GM19238 (cell line): Measurements from ENCODE around the gene PSMB5.
"Not testable (repeated sequence)": the region's sequence is repeated elsewhere in the genome, so short reads cannot be mapped to it uniquely, and the experiment has no call there.

Experiments
- DNase-seq: peaks from one replicate; pipeline ENCODE4 v3.0.0; 2011; ENCODE audit warnings: low spot score; ENCODE audit not compliant: insufficient read length

Gene PSMB5

GRCh38 chr14:23015618-23016017 is 19.1 kb downstream of the PSMB5 start:
- DNase-seq, result no peak

GRCh38 chr14:23013749-23014054 is 21.0 kb downstream of the PSMB5 start:
- not testable (repeated sequence) for DNase-seq

- DNase-seq, result no peak
Observed at GRCh38 chr14:23013054-23013748, 21.5 kb downstream of the PSMB5 start.

GRCh38 chr14:23009939-23010726 is 24.6 kb downstream of the PSMB5 start, which contains the start of gene C14orf93:
C14orf93 (minus strand) TSS chr14:23010143; CDS start chr14:22999023, 11,120 bp downstream.
- DNase-seq, result peak; percentile 81

- no peak for DNase-seq
Observed at GRCh38 chr14:23009483-23009938, 25.2 kb downstream of the PSMB5 start.

GRCh38 chr14:23008831-23009230 is 25.9 kb downstream of the PSMB5 start:
- no peak for DNase-seq

- peak; percentile 89 for DNase-seq
Observed at GRCh38 chr14:23006544-23007419, 27.9 kb downstream of the PSMB5 start.

- DNase-seq, result no peak
Observed at GRCh38 chr14:23006188-23006534, 28.5 kb downstream of the PSMB5 start.

GRCh38 chr14:23005451-23006187 is 29.1 kb downstream of the PSMB5 start:
- DNase-seq, result no peak

GRCh38 chr14:23004274-23004673 is 30.4 kb downstream of the PSMB5 start:
- DNase-seq, result not testable (repeated sequence)

- DNase-seq, result no peak
Observed at GRCh38 chr14:23002592-23002991, 32.1 kb downstream of the PSMB5 start.

GRCh38 chr14:23000860-23001259 is 33.8 kb downstream of the PSMB5 start:
- DNase-seq, result no peak

- DNase-seq, result no peak
Observed at GRCh38 chr14:22998329-22999012, 36.2 kb downstream of the PSMB5 start.

- DNase-seq, result no peak
Observed at GRCh38 chr14:22997676-22998323, 36.9 kb downstream of the PSMB5 start.

- DNase-seq, result no peak
Observed at GRCh38 chr14:22996768-22997654, 37.7 kb downstream of the PSMB5 start.

- no peak for DNase-seq
Observed at GRCh38 chr14:22995889-22996625, 38.6 kb downstream of the PSMB5 start.

GRCh38 chr14:22994762-22995275 is 39.9 kb downstream of the PSMB5 start:
- DNase-seq, result no peak

GRCh38 chr14:22993517-22993916 is 41.2 kb downstream of the PSMB5 start:
- no peak for DNase-seq
